DOHH2 (cell line): ENCODE data around the gene TACC2.

ENCODE experiments used
- H3F3A ChIP-seq: fragments of 200-600 bp; sonication (generic), shearing (Covaris generic); 2 replicates; pipeline ENCODE4 v1.6.0; 2016; ENCODE audit warnings: antibody characterized with exemption, mild to moderate bottlenecking; ENCODE audit not compliant: control insufficient read depth, insufficient read depth
- H3K27ac ChIP-seq: fragments of 200-600 bp; sonication (generic); 2 replicates; pipeline ENCODE4 v1.5.1; 2014; ENCODE audit warnings: low read depth, mild to moderate bottlenecking, low read length, moderate library complexity
- H3K27me3 ChIP-seq: fragments of 200-600 bp; sonication (generic); 2 replicates; pipeline ENCODE4 v1.6.1; 2014; ENCODE audit warnings: mild to moderate bottlenecking, low read length, mixed read lengths; ENCODE audit not compliant: control insufficient read depth
- H3K36me3 ChIP-seq: fragments of 200-600 bp; sonication (generic); 2 replicates; pipeline ENCODE4 v1.6.1; 2014; ENCODE audit warnings: mild to moderate bottlenecking, low read length, moderate library complexity, mixed read lengths; ENCODE audit not compliant: control insufficient read depth
- H3K4me1 ChIP-seq: fragments of 200-600 bp; sonication (generic); 2 replicates; pipeline ENCODE4 v1.6.1; 2014; ENCODE audit warnings: mild to moderate bottlenecking, low read length, mixed read lengths; ENCODE audit not compliant: control insufficient read depth
- H3K4me2 ChIP-seq: fragments of 200-600 bp; sonication (generic); 2 replicates; pipeline ENCODE4 v1.6.0; 2014; ENCODE audit warnings: mild to moderate bottlenecking, low read length, moderate library complexity
- H3K4me3 ChIP-seq: fragments of 200-600 bp; sonication (generic); 2 replicates; pipeline ENCODE4 v1.5.1; 2014; ENCODE audit warnings: mild to moderate bottlenecking, low read length, mixed read lengths
- H3K79me2 ChIP-seq: fragments of 200-600 bp; sonication (generic); 2 replicates; pipeline ENCODE4 v1.6.1; 2014; ENCODE audit warnings: mild to moderate bottlenecking, low read length, mixed read lengths; ENCODE audit not compliant: control insufficient read depth
- H3K9me2 ChIP-seq: fragments of 200-600 bp; sonication (generic); replicated peaks from 2 replicates; pipeline ENCODE4 v1.6.1; 2014; ENCODE audit warnings: mild to moderate bottlenecking, low read length, mixed read lengths; ENCODE audit not compliant: control insufficient read depth
- H3K9me3 ChIP-seq: fragments of 200-600 bp; sonication (generic); 2 replicates; pipeline ENCODE4 v1.6.1; 2014; ENCODE audit warnings: antibody characterized with exemption, low read length, mixed read lengths; ENCODE audit not compliant: control insufficient read depth, insufficient read depth
- H4K20me1 ChIP-seq: fragments of 200-600 bp; sonication (generic); 2 replicates; pipeline ENCODE4 v1.6.0; 2014; ENCODE audit warnings: low read depth, mild to moderate bottlenecking, antibody characterized with exemption, low read length, moderate library complexity; ENCODE audit not compliant: control insufficient read depth, insufficient read depth
- EZH2phosphoT487 ChIP-seq: fragments of 200-600 bp; sonication (generic); IDR thresholded peaks from 2 replicates; pipeline ENCODE4 v1.6.1; 2017; ENCODE audit warnings: borderline replicate concordance, mild to moderate bottlenecking, antibody characterized with exemption, low read length, moderate library complexity, mixed read lengths
- TF ChIP-seq, protein P1 (sequence below): fragments of 200-600 bp; sonication (generic); IDR thresholded peaks from one replicate; pipeline ENCODE4 v1.5.1; 2014; ENCODE audit warnings: antibody characterized with exemption, mild to moderate bottlenecking, low read depth, low read length; ENCODE audit not compliant: poor library complexity, severe bottlenecking

TACC2 gene

DNA sequence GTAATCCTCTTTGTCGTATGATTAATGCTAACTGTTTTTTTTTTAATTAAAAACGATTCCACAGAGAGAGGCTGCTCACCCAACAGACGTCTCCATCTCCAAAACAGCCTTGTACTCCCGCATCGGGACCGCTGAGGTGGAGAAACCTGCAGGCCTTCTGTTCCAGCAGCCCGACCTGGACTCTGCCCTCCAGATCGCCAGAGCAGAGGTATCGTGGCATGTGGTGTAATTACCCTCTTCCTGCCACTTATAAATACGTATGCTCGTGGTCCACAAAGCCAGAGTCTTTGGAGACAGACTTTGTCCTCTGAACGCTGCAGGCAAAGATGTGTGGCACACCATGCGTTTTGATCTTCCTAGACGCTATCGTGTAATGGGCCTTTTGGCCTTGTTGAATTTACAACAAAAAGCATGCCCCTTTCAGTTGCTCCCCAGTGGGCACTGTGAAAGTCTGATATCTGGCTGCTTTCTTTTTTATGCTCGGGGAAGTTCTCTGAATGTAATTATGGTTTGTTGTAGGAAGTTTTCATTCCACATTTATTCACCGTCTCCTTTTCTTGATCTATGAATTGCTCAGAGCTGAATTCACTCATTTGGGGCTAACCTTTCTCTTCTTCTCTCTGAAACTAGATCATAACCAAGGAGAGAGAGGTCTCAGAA, 248.5 kb downstream of the TACC2 start:
- H3K9me2 ChIP-seq, result no peaks in the 10 kb centered on the region
- H4K20me1 ChIP-seq, result no peaks in the 10 kb centered on the region
- no peaks in the 10 kb centered on the region for H3K9me3 ChIP-seq
- no peak overlapping the region for H3K4me2 ChIP-seq
- H3K27me3 ChIP-seq, result peaks cover 4% of the 10 kb centered on the region; the same call in 1 of the 2 replicates
- H3K4me1 ChIP-seq, result no peaks in the 10 kb centered on the region
- no peaks in the 10 kb centered on the region for H3K36me3 ChIP-seq
- no peaks in the 10 kb centered on the region for H3K79me2 ChIP-seq
- H3F3A ChIP-seq, result no peaks in the 10 kb centered on the region
- no peak overlapping the region for H3K4me3 ChIP-seq
- no peak overlapping the region for H3K27ac ChIP-seq
- TF ChIP-seq, protein P1, sequence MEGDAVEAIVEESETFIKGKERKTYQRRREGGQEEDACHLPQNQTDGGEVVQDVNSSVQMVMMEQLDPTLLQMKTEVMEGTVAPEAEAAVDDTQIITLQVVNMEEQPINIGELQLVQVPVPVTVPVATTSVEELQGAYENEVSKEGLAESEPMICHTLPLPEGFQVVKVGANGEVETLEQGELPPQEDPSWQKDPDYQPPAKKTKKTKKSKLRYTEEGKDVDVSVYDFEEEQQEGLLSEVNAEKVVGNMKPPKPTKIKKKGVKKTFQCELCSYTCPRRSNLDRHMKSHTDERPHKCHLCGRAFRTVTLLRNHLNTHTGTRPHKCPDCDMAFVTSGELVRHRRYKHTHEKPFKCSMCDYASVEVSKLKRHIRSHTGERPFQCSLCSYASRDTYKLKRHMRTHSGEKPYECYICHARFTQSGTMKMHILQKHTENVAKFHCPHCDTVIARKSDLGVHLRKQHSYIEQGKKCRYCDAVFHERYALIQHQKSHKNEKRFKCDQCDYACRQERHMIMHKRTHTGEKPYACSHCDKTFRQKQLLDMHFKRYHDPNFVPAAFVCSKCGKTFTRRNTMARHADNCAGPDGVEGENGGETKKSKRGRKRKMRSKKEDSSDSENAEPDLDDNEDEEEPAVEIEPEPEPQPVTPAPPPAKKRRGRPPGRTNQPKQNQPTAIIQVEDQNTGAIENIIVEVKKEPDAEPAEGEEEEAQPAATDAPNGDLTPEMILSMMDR, result no peak
- TF ChIP-seq EZH2phosphoT487, result no peak

GRCh38 chr10:122239578-122240257, 250.8 kb downstream of the TACC2 start:
- Histone ChIP-seq H3K79me2 (no peaks in the 10 kb centered on the region), H3K27ac (no peak overlapping the region), H3K4me1 (no peaks in the 10 kb centered on the region), H3K36me3 (no peaks in the 10 kb centered on the region), H3K27me3 (peaks cover 4% of the 10 kb centered on the region; the same call in 1 of the 2 replicates), H3K9me2 (no peaks in the 10 kb centered on the region), H3K4me3 (no peak overlapping the region), H4K20me1 (no peaks in the 10 kb centered on the region), H3K9me3 (no peaks in the 10 kb centered on the region), H3K4me2 (no peak overlapping the region), H3F3A (no peaks in the 10 kb centered on the region)
- TF ChIP-seq, protein P1, result no peak
- TF ChIP-seq EZH2phosphoT487, result no peak

GRCh38 chr10:122240401-122240800, 251.4 kb downstream of the TACC2 start:
- no peak for TF ChIP-seq EZH2phosphoT487
- TF ChIP-seq, protein P1, result no peak
- Histone ChIP-seq H3K4me3 (no peak overlapping the region), H3K4me2 (no peak overlapping the region), H3F3A (no peaks in the 10 kb centered on the region), H3K4me1 (no peaks in the 10 kb centered on the region), H3K27me3 (peaks cover 4% of the 10 kb centered on the region; the same call in 1 of the 2 replicates), H3K36me3 (no peaks in the 10 kb centered on the region), H3K79me2 (no peaks in the 10 kb centered on the region), H4K20me1 (no peaks in the 10 kb centered on the region), H3K9me3 (no peaks in the 10 kb centered on the region), H3K9me2 (no peaks in the 10 kb centered on the region), H3K27ac (no peak overlapping the region)
